Vagina (tissue), 2 donors: Measurements from ENCODE around the gene CNBP. TPM values are rescaled to one million over a fixed set of nuclear protein-coding genes. Genes with fewer than 3 reads are reported as not detected.
"Not testable (repeated sequence)": the region's sequence is repeated elsewhere in the genome, so short reads cannot be mapped to it uniquely, and the experiment has no call there.

Source experiments
- DNase-seq, 2 donors: peaks; one replicate each; pipeline ENCODE4 v3.0.0-alpha.2; 2017; ENCODE audit errors: extremely low spot score in 2 of 2
- H3K27ac ChIP-seq: fragments of 200-600 bp; sonication (generic); one replicate; pipeline ENCODE4 v1.5.1; 2019
- H3K27me3 ChIP-seq: fragments of 200-600 bp; sonication (generic); one replicate; pipeline ENCODE4 v1.5.1; 2019
- H3K36me3 ChIP-seq, 2 donors: fragments of 200-600 bp; sonication (generic); one replicate each; pipeline ENCODE4 v1.5.1; 2017 to 2019
- H3K4me1 ChIP-seq: fragments of 200-600 bp; sonication (generic); one replicate; pipeline ENCODE4 v1.5.1; 2019
- H3K4me3 ChIP-seq, 2 donors: fragments of 200-600 bp; sonication (generic); 1 replicate in 1 of 2; 2 replicates in 1 of 2; pipeline ENCODE4 v1.5.1; 2016 to 2019
- H3K9me3 ChIP-seq: fragments of 200-600 bp; sonication (generic); one replicate; pipeline ENCODE4 v1.5.1; 2019
- CTCF ChIP-seq, 3 experiments: fragments of 450-650 bp in 2 of 3; fragments of 200-600 bp in 1 of 3; sonication (generic) in 1 of 3; IDR thresholded peaks; one replicate each; pipeline ENCODE4 v1.5.1; 2017 to 2019; ENCODE audit warnings: antibody characterized with exemption in 3 of 3, mild to moderate bottlenecking in 2 of 3, moderate library complexity in 2 of 3
- POLR2A ChIP-seq, 2 donors: fragments of 450-650 bp; IDR thresholded peaks; one replicate each; pipeline ENCODE4 v1.6.1; 2017; ENCODE audit warnings: antibody characterized with exemption in 2 of 2, mild to moderate bottlenecking in 2 of 2, moderate library complexity in 2 of 2
- POLR2AphosphoS5 ChIP-seq, 2 donors: sonication (generic); formaldehyde crosslinking; IDR thresholded peaks; one replicate each; pipeline ENCODE4 v1.9.0; 2017; ENCODE audit warnings: antibody characterized with exemption in 2 of 2, mild to moderate bottlenecking in 2 of 2, low read depth in 1 of 2; ENCODE audit not compliant: insufficient read depth in 1 of 2
- intact Hi-C: fragments of 100-400 bp; cut with DNase I; formaldehyde crosslinking; loops from one replicate; pipeline ENCODE4 v1.15.1; 2023
- total RNA-seq: library from RNA; depleted of rRNA; stranded (reverse); fragments of >200 nt; gene quantifications from one replicate; pipeline ENCODE4 v1.2.3, GENCODE V29; 2016

The CNBP gene
- total RNA-seq, 1 donor from 2014 or later, result 405 TPM

DNA sequence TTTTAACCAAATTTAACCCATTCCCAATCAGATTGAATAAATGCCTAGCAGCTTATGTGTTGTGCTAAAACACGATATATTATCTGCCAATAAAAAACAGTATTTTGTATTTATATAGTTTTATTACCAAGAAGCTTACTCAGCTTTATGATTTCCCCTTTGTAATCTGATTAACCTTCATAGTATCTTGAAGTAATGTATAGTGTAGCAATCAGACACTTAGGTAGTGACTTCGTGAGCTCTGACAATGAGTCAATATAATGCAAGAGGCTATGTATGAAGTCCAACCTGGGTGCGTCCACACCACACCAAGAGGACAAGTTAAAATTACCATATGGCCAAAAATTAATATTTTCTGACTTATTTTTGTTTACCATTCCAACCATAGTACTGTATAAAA, 2.1 kb upstream of the CNBP start:
- Histone ChIP-seq H3K36me3 (no peaks in the 10 kb centered on the region), H3K27ac (no peak overlapping the region), H3K4me3 (no peak overlapping the region), H3K27me3 (no peaks in the 10 kb centered on the region), H3K9me3 (no peaks in the 10 kb centered on the region), H3K4me1 (peaks cover 29% of the 10 kb centered on the region)
- no peak for TF ChIP-seq CTCF (IDR thresholded peaks at IDR 0.05)
- TF ChIP-seq POLR2A (IDR thresholded peaks at IDR 0.05), result no peak
- peak in 1 of 2 donors; percentile 26 for TF ChIP-seq POLR2AphosphoS5 (IDR thresholded peaks at IDR 0.05; ENCODE audit: insufficient read depth in 1 of 2, low read depth in 1 of 2)
- intact Hi-C loops, result no loop called here
- DNase-seq, result no peak

- intact Hi-C loops, result loop anchor here (5.0 kb wide), 1 partner anchor 62 kb away; the partner anchor contains the start of gene COPG1
- H3K27ac ChIP-seq, result peak overlapping the region; percentile 98
Observed at GRCh38 chr3:129184784-129185542, 1.3 kb upstream of the CNBP start.

DNA sequence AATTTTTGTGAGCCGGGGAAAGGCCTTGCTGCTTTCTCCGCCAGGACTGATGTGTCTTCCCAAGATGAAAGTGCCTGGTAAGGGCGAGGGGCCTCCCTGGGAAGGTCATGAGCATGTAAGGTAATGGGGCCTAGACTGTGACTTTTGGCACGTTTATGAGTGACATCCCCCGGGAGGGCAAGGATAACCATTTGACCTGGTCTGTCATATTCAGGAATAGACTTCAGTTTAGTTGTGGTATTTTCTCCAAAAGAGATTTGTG, 631 bp upstream of the CNBP start:
- H3K27me3 ChIP-seq, result no peaks in the 10 kb centered on the region
- intact Hi-C loops, result loop anchor here (5.0 kb wide), 1 partner anchor 63 kb away; the partner anchor contains the start of gene COPG1
- DNase-seq, result no peak
- TF ChIP-seq POLR2A (IDR thresholded peaks at IDR 0.05), result no peak
- no peaks in the 10 kb centered on the region for H3K36me3 ChIP-seq
- peak overlapping the region; percentile 98 for H3K27ac ChIP-seq
- H3K4me3 ChIP-seq, result peak overlapping the region; percentile 95 to 98
- H3K4me1 ChIP-seq, result peaks cover 43% of the 10 kb centered on the region
- H3K9me3 ChIP-seq, result no peaks in the 10 kb centered on the region

More at GRCh38 chr3:129184784-129185542, 1.3 kb upstream of the CNBP start:
- Histone ChIP-seq H3K4me3 (peak overlapping the region in 1 of 2 donors; percentile 98), H3K4me1 (peaks cover 37% of the 10 kb centered on the region)
- not testable (repeated sequence) for H3K36me3 ChIP-seq, H3K9me3 ChIP-seq, DNase-seq, H3K27me3 ChIP-seq

DNA sequence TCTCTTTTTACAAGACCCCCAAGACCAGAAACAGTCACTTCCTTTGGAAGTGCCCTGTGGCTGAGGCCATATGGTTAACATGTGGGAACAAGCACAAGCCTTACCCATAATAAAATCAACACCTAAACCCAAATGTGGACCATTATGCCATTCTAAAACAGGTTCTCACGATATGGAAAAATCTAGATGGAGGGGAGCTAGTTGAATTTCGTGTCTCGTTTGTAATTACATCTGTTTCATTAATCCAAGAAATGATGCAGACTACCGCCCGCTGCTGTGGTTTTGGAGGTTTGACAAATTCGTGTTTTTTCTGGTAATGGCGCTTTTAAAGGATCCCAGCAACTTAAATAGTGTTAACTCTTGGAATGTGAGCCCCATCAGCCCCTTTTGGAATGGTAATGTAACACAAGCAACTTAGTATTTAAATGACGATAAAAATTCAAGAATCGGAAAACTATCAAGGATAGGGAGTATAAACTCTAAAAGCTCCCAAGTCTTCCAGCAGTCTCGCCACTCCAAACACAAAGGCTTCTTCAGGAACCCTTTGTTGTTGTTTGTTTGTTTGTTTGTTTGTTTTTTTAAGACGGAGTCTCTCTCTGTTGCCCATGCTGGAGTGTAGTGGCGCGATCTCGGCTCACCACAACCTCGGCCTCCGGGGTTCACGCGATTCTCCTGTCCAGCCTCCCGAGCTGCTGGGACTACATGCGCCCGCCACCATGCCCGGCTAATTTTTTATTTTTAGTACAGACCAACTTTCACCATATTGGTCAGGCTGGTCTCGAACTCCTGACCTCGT, 1.1 kb downstream of the CNBP start:
- intact Hi-C loops, result loop anchor here (5.0 kb wide), 1 partner anchor 65 kb away; the partner anchor contains the start of gene COPG1
- TF ChIP-seq POLR2AphosphoS5 (IDR thresholded peaks at IDR 0.05; ENCODE audit: insufficient read depth in 1 of 2, low read depth in 1 of 2) (no peak), POLR2A (IDR thresholded peaks at IDR 0.05) (no peak), CTCF (IDR thresholded peaks at IDR 0.05) (no peak)
- Histone ChIP-seq H3K36me3 (peaks cover 0 to 7% of the 10 kb centered on the region in 2 donors), H3K4me1 (peaks cover 61% of the 10 kb centered on the region), H3K27me3 (no peaks in the 10 kb centered on the region), H3K27ac (peak overlapping the region; percentile 98), H3K9me3 (no peaks in the 10 kb centered on the region), H3K4me3 (peak overlapping the region; percentile 95 to 98)
- no peak for DNase-seq

GRCh38 chr3:129181819-129182218, 1.9 kb downstream of the CNBP start:
- H3K27me3 ChIP-seq, result no peaks in the 10 kb centered on the region
- no peaks in the 10 kb centered on the region for H3K9me3 ChIP-seq
- TF ChIP-seq CTCF (IDR thresholded peaks at IDR 0.05) (no peak), POLR2A (IDR thresholded peaks at IDR 0.05) (no peak), POLR2AphosphoS5 (IDR thresholded peaks at IDR 0.05; ENCODE audit: insufficient read depth in 1 of 2, low read depth in 1 of 2) (no peak)
- H3K27ac ChIP-seq, result peak overlapping the region; percentile 98
- peaks cover 0 to 7% of the 10 kb centered on the region in 2 donors for H3K36me3 ChIP-seq
- DNase-seq, result no peak
- peaks cover 68% of the 10 kb centered on the region for H3K4me1 ChIP-seq
- intact Hi-C loops, result loop anchor here (5.0 kb wide), 1 partner anchor 65 kb away; the partner anchor contains the start of gene COPG1
- peak overlapping the region; percentile 95 to 98 for H3K4me3 ChIP-seq
